H9 (cell line): Measurements from ENCODE around the gene STON2. TPM values are rescaled to one million over a fixed set of nuclear protein-coding genes. Genes with fewer than 3 reads are reported as not detected.

Experiments used
- DNase-seq: peaks from one replicate; pipeline ENCODE4 v3.0.0-alpha.2; 2017
- H2AFZ ChIP-seq: one replicate; pipeline ENCODE4 v1.6.1; 2013; ENCODE audit warnings: mild to moderate bottlenecking, low read length, control low read depth, moderate library complexity
- H2AK5ac ChIP-seq: 2 replicates; pipeline ENCODE4 v1.6.1; 2013; ENCODE audit warnings: low read length, control low read depth, mixed read lengths; ENCODE audit not compliant: insufficient read length
- H2BK120ac ChIP-seq: one replicate; pipeline ENCODE4 v1.6.1; 2013; ENCODE audit warnings: low read depth, mild to moderate bottlenecking, low read length, control low read depth, inconsistent platforms; ENCODE audit not compliant: poor library complexity, severe bottlenecking
- H2BK12ac ChIP-seq: 2 replicates; pipeline ENCODE4 v1.6.1; 2013; ENCODE audit warnings: low read length, control low read depth, mixed read lengths, low read depth; ENCODE audit not compliant: insufficient read length
- H2BK15ac ChIP-seq: 2 replicates; pipeline ENCODE4 v1.6.1; 2013; ENCODE audit warnings: low read depth, low read length, control low read depth
- H2BK20ac ChIP-seq: one replicate; pipeline ENCODE4 v1.6.1; 2013; ENCODE audit warnings: low read depth, mild to moderate bottlenecking, low read length, control low read depth, inconsistent platforms; ENCODE audit not compliant: poor library complexity, severe bottlenecking
- H2BK5ac ChIP-seq: 2 replicates; pipeline ENCODE4 v1.6.1; 2013; ENCODE audit warnings: low read length, control low read depth, mixed read lengths; ENCODE audit not compliant: insufficient read length
- H3K14ac ChIP-seq: 2 replicates; pipeline ENCODE4 v1.6.1; 2013; ENCODE audit warnings: low read length, control low read depth; ENCODE audit not compliant: insufficient read depth
- H3K18ac ChIP-seq: 2 replicates; pipeline ENCODE4 v1.6.1; 2013; ENCODE audit warnings: low read depth, mild to moderate bottlenecking, mixed read lengths, low read length, control low read depth; ENCODE audit not compliant: insufficient read length
- H3K23ac ChIP-seq: 2 replicates; pipeline ENCODE4 v1.6.1; 2013; ENCODE audit warnings: low read length, control low read depth, mixed read lengths, low read depth; ENCODE audit not compliant: insufficient read length
- H3K23me2 ChIP-seq: 2 replicates; pipeline ENCODE4 v1.6.1; 2013; ENCODE audit warnings: low read depth, mild to moderate bottlenecking, mixed read lengths, low read length, control low read depth; ENCODE audit not compliant: insufficient read length, poor library complexity, severe bottlenecking
- H3K27ac ChIP-seq: 2 replicates; pipeline ENCODE4 v1.5.1; 2013; ENCODE audit warnings: low read length, control low read depth, mixed read lengths, low read depth; ENCODE audit not compliant: insufficient read length
- H3K27me3 ChIP-seq: 2 replicates; pipeline ENCODE4 v1.6.1; 2013; ENCODE audit warnings: low read length, control low read depth, inconsistent platforms; ENCODE audit not compliant: insufficient read depth
- H3K4ac ChIP-seq: 2 replicates; pipeline ENCODE4 v1.6.1; 2013; ENCODE audit warnings: low read depth, mild to moderate bottlenecking, control low read depth, inconsistent platforms, low read length, moderate library complexity
- H3K4me1 ChIP-seq: 2 replicates; pipeline ENCODE4 v1.6.1; 2013; ENCODE audit warnings: low read length, control low read depth, inconsistent platforms; ENCODE audit not compliant: insufficient read depth
- H3K4me2 ChIP-seq: 2 replicates; pipeline ENCODE4 v1.6.1; 2013; ENCODE audit warnings: low read length, control low read depth, mixed read lengths; ENCODE audit not compliant: insufficient read length, insufficient read depth
- H3K56ac ChIP-seq: 2 replicates; pipeline ENCODE4 v1.6.1; 2013; ENCODE audit warnings: low read depth, mild to moderate bottlenecking, mixed read lengths, low read length, control low read depth; ENCODE audit not compliant: insufficient read length
- H3K79me1 ChIP-seq: 2 replicates; pipeline ENCODE4 v1.6.1; 2013; ENCODE audit warnings: low read depth, mild to moderate bottlenecking, moderate library complexity, low read length, control low read depth, inconsistent platforms; ENCODE audit not compliant: insufficient read depth, poor library complexity, severe bottlenecking
- H3K79me2 ChIP-seq: 2 replicates; pipeline ENCODE4 v1.6.1; 2013; ENCODE audit warnings: low read length, control low read depth, inconsistent platforms; ENCODE audit not compliant: insufficient read depth
- H3K9ac ChIP-seq: 2 replicates; pipeline ENCODE4 v1.6.1; 2013; ENCODE audit warnings: low read length, control low read depth, mixed read lengths; ENCODE audit not compliant: insufficient read length; ENCODE audit errors: extremely low read depth
- H3K9me3 ChIP-seq: one replicate; pipeline ENCODE4 v1.6.1; 2013; ENCODE audit warnings: low read depth, low read length, inconsistent platforms; ENCODE audit not compliant: control insufficient read depth
- H3T11ph ChIP-seq: one replicate; pipeline ENCODE4 v1.6.1; 2013; ENCODE audit warnings: mild to moderate bottlenecking, low read length, control low read depth, inconsistent platforms
- H4K20me1 ChIP-seq: one replicate; pipeline ENCODE4 v1.6.1; 2013; ENCODE audit not compliant: control insufficient read depth, insufficient read length, insufficient read depth
- H4K5ac ChIP-seq: 2 replicates; pipeline ENCODE4 v1.6.1; 2013; ENCODE audit warnings: low read depth, mild to moderate bottlenecking, mixed read lengths, low read length, control low read depth; ENCODE audit not compliant: insufficient read length
- H4K8ac ChIP-seq: replicated peaks from 2 replicates; pipeline ENCODE4 v1.6.1; 2013; ENCODE audit warnings: low read length, control low read depth, mixed read lengths, low read depth; ENCODE audit not compliant: insufficient read length
- H4K91ac ChIP-seq: 2 replicates; pipeline ENCODE4 v1.6.1; 2013; ENCODE audit warnings: low read depth, mild to moderate bottlenecking, moderate library complexity, mixed read lengths, low read length, control low read depth; ENCODE audit not compliant: insufficient read length
- H3K27ac Mint-ChIP-seq, 3 experiments: 2 replicates in 2 of 3; 3 replicates in 1 of 3; pipeline ENCODE4 v1.8.0; 2020 to 2021; ENCODE audit warnings: mixed read lengths in 3 of 3, mild to moderate bottlenecking in 1 of 3, moderate library complexity in 1 of 3
- H3K27me3 Mint-ChIP-seq: 2 replicates; pipeline ENCODE4 v1.8.0; 2021; ENCODE audit warnings: low read depth, mild to moderate bottlenecking, moderate library complexity, mixed read lengths
- H3K36me3 Mint-ChIP-seq, 3 experiments: 2 replicates in 2 of 3; 3 replicates in 1 of 3; pipeline ENCODE4 v1.8.0; 2020 to 2021; ENCODE audit warnings: low read depth in 3 of 3, mixed read lengths in 3 of 3; ENCODE audit not compliant: insufficient read depth in 1 of 3
- H3K4me1 Mint-ChIP-seq, 2 experiments: 2 replicates each; pipeline ENCODE4 v1.8.0; 2020; ENCODE audit warnings: mixed read lengths in 2 of 2
- H3K4me3 Mint-ChIP-seq, 2 experiments: 2 replicates in 1 of 2; 3 replicates in 1 of 2; pipeline ENCODE4 v1.8.0; 2020 to 2021; ENCODE audit warnings: mild to moderate bottlenecking in 2 of 2, mixed read lengths in 2 of 2, moderate library complexity in 1 of 2
- H3K9me3 Mint-ChIP-seq, 2 experiments: 2 replicates in 1 of 2; 3 replicates in 1 of 2; pipeline ENCODE4 v1.8.0; 2020; ENCODE audit warnings: mild to moderate bottlenecking in 2 of 2, mixed read lengths in 2 of 2, moderate library complexity in 1 of 2
- CTCF ChIP-seq: fragments of 200-600 bp; sonication (generic); conservative IDR thresholded peaks from 3 replicates; pipeline ENCODE4 v1.8.0; 2021; ENCODE audit warnings: antibody characterized with exemption, mild to moderate bottlenecking
- WGBS: extraction: QIAGEN DNeasy Blood & Tissue Kit; methylation state at CpG from one replicate; pipeline ENCODE4 v1.1.7; 2013; ENCODE audit warnings: missing lambda C conversion rate, low lambda C conversion rate, mixed read lengths; ENCODE audit not compliant: insufficient read length; ENCODE audit errors: extremely low coverage; 5-methylcytosine and 5-hydroxymethylcytosine counted together
- total RNA-seq: library from RNA; stranded (reverse); gene quantifications from 2 replicates; pipeline ENCODE4 v1.2.1, GENCODE V29; 2021

The STON2 gene
- total RNA-seq, 1 experiment from 2014 or later: 62.9 TPM

GRCh38 chr14:81415781-81416180 is 15.7 kb upstream of the STON2 start:
- no peak for TF ChIP-seq CTCF
- Histone ChIP-seq H3K18ac (no peak overlapping the region), H3K4ac (no peak overlapping the region), H2BK12ac (no peak overlapping the region), H3K4me1 (no peaks in the 10 kb centered on the region), H2BK15ac (no peak overlapping the region), H2AFZ (no peak overlapping the region), H3K9me3 (no peaks in the 10 kb centered on the region), H4K91ac (no peak overlapping the region), H3K56ac (no peak overlapping the region), H3K4me2 (no peak overlapping the region), H4K8ac (no peak overlapping the region), H2AK5ac (no peak overlapping the region), H3K23ac (no peak overlapping the region), H2BK120ac (no peak overlapping the region), H3K27ac (no peak overlapping the region), H3K27me3 (no peaks in the 10 kb centered on the region), H2BK5ac (no peak overlapping the region), H4K5ac (no peak overlapping the region), H3K79me1 (no peaks in the 10 kb centered on the region), H3T11ph (no peak overlapping the region), H3K9ac (no peak overlapping the region), H4K20me1 (no peaks in the 10 kb centered on the region), H3K23me2 (no peaks in the 10 kb centered on the region), H3K14ac (no peak overlapping the region), H3K79me2 (peaks cover 3% of the 10 kb centered on the region; the same call in 1 of the 2 replicates), H2BK20ac (no peak overlapping the region)
- H3K27ac Mint-ChIP-seq: no peak overlapping the region
- no CpG with 5 or more reads among the region's 4 CpGs for WGBS
- H3K36me3 Mint-ChIP-seq: peaks cover 22 to 31% (median 30%) of the 10 kb centered on the region in 3 experiments
- H3K4me1 Mint-ChIP-seq: peaks cover 4 to 8% of the 10 kb centered on the region in 2 experiments
- no peaks in the 10 kb centered on the region for H3K27me3 Mint-ChIP-seq
- H3K4me3 Mint-ChIP-seq: no peak overlapping the region
- no peak for DNase-seq
- H3K9me3 Mint-ChIP-seq: peaks cover 9 to 15% of the 10 kb centered on the region in 2 experiments; a peak in 4 of 5 replicates
